IMR-90 (cell line): ENCODE results near the gene CHDH. TPM values are rescaled to one million over a fixed set of nuclear protein-coding genes. Genes with fewer than 3 reads are reported as not detected.

Source experiments
- ATAC-seq: fragments of 200-7000 bp; cut with Tn5 transposase; 2 replicates; pipeline ENCODE4 v1.9.1; 2020; ENCODE audit warnings: low read depth, mild to moderate bottlenecking, moderate library complexity
- BruUV-seq: library from RNA; stranded (reverse); fragments of 400-500 nt; replicated peaks from 2 replicates; lab custom pipeline; 2021; lab: Mats Ljungman, UMichigan
- CTCF ChIA-PET: fragments of 300-600 bp; formaldehyde crosslinking; extraction: SDS; loops from one replicate; lab custom pipeline; 2021; ENCODE audit warnings: antibody characterized with exemption; lab: Yijun Ruan, JAX
- POLR2A ChIA-PET: fragments of 300-600 bp; sonication (Branson Sonifier 250); formaldehyde crosslinking; loops from one replicate; lab custom pipeline; 2022; ENCODE audit warnings: antibody characterized with exemption; ENCODE audit not compliant: unreplicated experiment; lab: Charles Lee
- DNase-seq: peaks from one replicate; pipeline ENCODE4 v3.0.0; 2013
- H2AFZ ChIP-seq: replicated peaks from 2 replicates; pipeline ENCODE3; 2013; ENCODE audit warnings: low read length, mild to moderate bottlenecking; ENCODE audit not compliant: poor library complexity
- H2AK5ac ChIP-seq: 2 replicates; pipeline ENCODE4 v1.6.1; 2013; ENCODE audit warnings: low read depth, low read length, inconsistent platforms
- H2AK9ac ChIP-seq: replicated peaks from 2 replicates; pipeline ENCODE3; 2013; ENCODE audit warnings: mild to moderate bottlenecking, low read depth, low read length, moderate library complexity; ENCODE audit not compliant: poor library complexity
- H2BK120ac ChIP-seq: 2 replicates; pipeline ENCODE4 v1.6.1; 2013; ENCODE audit warnings: low read depth, low read length, inconsistent platforms
- H2BK15ac ChIP-seq: 3 replicates; pipeline ENCODE4 v1.6.1; 2013; ENCODE audit warnings: low read depth, low read length, inconsistent platforms
- H2BK20ac ChIP-seq: 2 replicates; pipeline ENCODE4 v1.6.1; 2013; ENCODE audit warnings: low read depth, mild to moderate bottlenecking, inconsistent platforms, low read length, moderate library complexity
- H2BK5ac ChIP-seq: 2 replicates; pipeline ENCODE4 v1.6.1; 2013; ENCODE audit warnings: mild to moderate bottlenecking, low read depth, low read length, inconsistent platforms; ENCODE audit not compliant: poor library complexity, severe bottlenecking
- H3K14ac ChIP-seq: replicated peaks from 2 replicates; pipeline ENCODE4 v1.6.1; 2013; ENCODE audit warnings: low read depth, low read length, inconsistent platforms
- H3K18ac ChIP-seq: 2 replicates; pipeline ENCODE4 v1.6.1; 2013; ENCODE audit warnings: low read depth, low read length, control low read depth
- H3K23ac ChIP-seq: 2 replicates; pipeline ENCODE4 v1.6.1; 2013; ENCODE audit warnings: low read depth, low read length, inconsistent platforms
- H3K27ac ChIP-seq: 2 replicates; pipeline ENCODE4 v1.5.1; 2013; ENCODE audit warnings: mild to moderate bottlenecking, control low read depth, low read length; ENCODE audit not compliant: insufficient read depth
- H3K27me3 ChIP-seq: 2 replicates; pipeline ENCODE4 v1.6.1; 2013; ENCODE audit warnings: low read length; ENCODE audit not compliant: control insufficient read depth, insufficient read depth
- H3K36me3 ChIP-seq: 2 replicates; pipeline ENCODE4 v1.6.1; 2013; ENCODE audit warnings: low read length, mixed read lengths; ENCODE audit not compliant: control insufficient read depth, insufficient read depth
- H3K4ac ChIP-seq: 2 replicates; pipeline ENCODE4 v1.6.1; 2013; ENCODE audit warnings: low read depth, low read length, inconsistent platforms
- H3K4me1 ChIP-seq: 2 replicates; pipeline ENCODE4 v1.6.1; 2013; ENCODE audit warnings: low read length, mixed read lengths; ENCODE audit not compliant: control insufficient read depth, insufficient read depth
- H3K4me2 ChIP-seq: 2 replicates; pipeline ENCODE4 v1.6.1; 2013; ENCODE audit warnings: low read depth, mild to moderate bottlenecking, control low read depth, low read length, moderate library complexity
- H3K4me3 ChIP-seq: 2 replicates; pipeline ENCODE4 v1.5.1; 2013; ENCODE audit warnings: low read depth, mild to moderate bottlenecking, control low read depth, low read length, moderate library complexity; ENCODE audit not compliant: insufficient read depth
- H3K56ac ChIP-seq: 2 replicates; pipeline ENCODE4 v1.6.1; 2013; ENCODE audit warnings: low read length, inconsistent platforms; ENCODE audit not compliant: insufficient read depth; ENCODE audit errors: extremely low read depth
- H3K79me1 ChIP-seq, 2 experiments: 2 replicates each; pipeline ENCODE4 v1.6.1; 2013; ENCODE audit warnings: low read length in 2 of 2, inconsistent platforms in 1 of 2, low read depth in 1 of 2
- H3K9ac ChIP-seq: 2 replicates; pipeline ENCODE4 v1.6.1; 2013; ENCODE audit warnings: low read depth, low read length, control low read depth
- H3K9me1 ChIP-seq: 2 replicates; pipeline ENCODE4 v1.6.1; 2013; ENCODE audit warnings: low read length, inconsistent platforms; ENCODE audit not compliant: insufficient read depth
- H3K9me3 ChIP-seq: 2 replicates; pipeline ENCODE4 v1.6.1; 2013; ENCODE audit warnings: low read length; ENCODE audit not compliant: control insufficient read depth, insufficient read depth
- H4K20me1 ChIP-seq: 2 replicates; pipeline ENCODE4 v1.6.1; 2013; ENCODE audit warnings: low read length, inconsistent platforms; ENCODE audit not compliant: insufficient read depth
- H4K5ac ChIP-seq: 2 replicates; pipeline ENCODE4 v1.6.1; 2013; ENCODE audit warnings: mild to moderate bottlenecking, low read depth, low read length, control low read depth
- H4K8ac ChIP-seq, 2 experiments: 2 replicates each; pipeline ENCODE4 v1.6.1; 2013; ENCODE audit warnings: low read depth in 2 of 2, low read length in 2 of 2, control low read depth in 1 of 2, inconsistent platforms in 1 of 2
- H4K91ac ChIP-seq: 2 replicates; pipeline ENCODE4 v1.6.1; 2013; ENCODE audit warnings: low read depth, low read length, inconsistent platforms; ENCODE audit not compliant: insufficient read depth
- BHLHE40 ChIP-seq: fragments of 150-350 bp; IDR thresholded peaks from 2 replicates; pipeline ENCODE4 v1.6.1; 2016; ENCODE audit warnings: mild to moderate bottlenecking, low read depth, low read length
- CEBPB ChIP-seq: IDR thresholded peaks from 2 replicates; pipeline ENCODE4 v1.6.1; 2012; ENCODE audit warnings: low read depth, low read length, improper control_type of control experiment
- CHD1 ChIP-seq: IDR thresholded peaks from 2 replicates; pipeline ENCODE4 v1.6.1; 2012; ENCODE audit warnings: low read depth, low read length, improper control_type of control experiment
- ELK1 ChIP-seq: fragments of 150-350 bp; IDR thresholded peaks from 2 replicates; pipeline ENCODE4 v1.6.1; 2016; ENCODE audit warnings: low read depth, mild to moderate bottlenecking, low read length, moderate library complexity, borderline replicate concordance
- FOS ChIP-seq: fragments of 150-350 bp; IDR thresholded peaks from 2 replicates; pipeline ENCODE4 v1.6.1; 2016; ENCODE audit warnings: low read depth, low read length
- MAFK ChIP-seq: IDR thresholded peaks from 2 replicates; pipeline ENCODE4 v1.6.1; 2012; ENCODE audit warnings: low read depth, low read length, improper control_type of control experiment
- MAZ ChIP-seq: IDR thresholded peaks from 2 replicates; pipeline ENCODE4 v1.6.1; 2012; ENCODE audit warnings: low read depth, mild to moderate bottlenecking, low read length, improper control_type of control experiment, moderate library complexity, borderline replicate concordance
- MXI1 ChIP-seq: IDR thresholded peaks from 2 replicates; pipeline ENCODE4 v1.6.1; 2012; ENCODE audit warnings: low read depth, mild to moderate bottlenecking, low read length, moderate library complexity, borderline replicate concordance
- NFE2L2 ChIP-seq: fragments of 150-350 bp; IDR thresholded peaks from 2 replicates; pipeline ENCODE4 v1.6.1; 2016; ENCODE audit warnings: low read depth, mild to moderate bottlenecking, low read length
- POLR2A ChIP-seq: IDR thresholded peaks from 2 replicates; pipeline ENCODE4 v1.6.1; 2012; ENCODE audit warnings: mild to moderate bottlenecking, low read depth, low read length
- RAD21 ChIP-seq: IDR thresholded peaks from 2 replicates; pipeline ENCODE4 v1.6.1; 2012; ENCODE audit warnings: low read length, improper control_type of control experiment
- RCOR1 ChIP-seq: IDR thresholded peaks from 2 replicates; pipeline ENCODE4 v1.6.1; 2012; ENCODE audit warnings: mild to moderate bottlenecking, low read length, improper control_type of control experiment; ENCODE audit not compliant: insufficient replicate concordance
- RFX5 ChIP-seq: IDR thresholded peaks from 2 replicates; pipeline ENCODE4 v1.8.0; 2012; ENCODE audit warnings: low read depth, mild to moderate bottlenecking, low read length, moderate library complexity
- SMC3 ChIP-seq: fragments of 150-350 bp; IDR thresholded peaks from 2 replicates; pipeline ENCODE4 v1.6.1; 2016; ENCODE audit warnings: low read depth, mild to moderate bottlenecking, antibody characterized with exemption, low read length, moderate library complexity
- USF2 ChIP-seq: fragments of 150-350 bp; IDR thresholded peaks from 2 replicates; pipeline ENCODE4 v1.6.1; 2017; ENCODE audit warnings: mild to moderate bottlenecking, antibody characterized with exemption, low read length, low read depth
- WGBS, 2 experiments: methylation state at CpG; one replicate each; pipeline versions ENCODE4 v1.1.5 to v1.1.7; 2013; ENCODE audit warnings: missing lambda C conversion rate in 2 of 2; ENCODE audit not compliant: insufficient read length in 1 of 2; ENCODE audit errors: extremely low coverage in 2 of 2; 5-methylcytosine and 5-hydroxymethylcytosine counted together
- dilution Hi-C: fragments of 300-500 bp; cut with HindIII; formaldehyde crosslinking; loops from one replicate; pipeline ENCODE4 v1.14.3; 2018; ENCODE audit warnings: low sequenced_read_pairs; ENCODE audit not compliant: unreplicated experiment
- in situ Hi-C: fragments of 300-500 bp; cut with MboI; formaldehyde crosslinking; loops from 3 replicates; pipeline ENCODE4 v1.14.3; 2019; ENCODE audit warnings: low sequenced_read_pairs, inconsistent platforms, mixed read lengths
- intact Hi-C: fragments of 100-400 bp; cut with micrococcal nuclease; formaldehyde crosslinking; loops from 2 replicates; pipeline ENCODE4 v1.10.0; 2022
- polyA plus RNA-seq, 3 experiments: library from polyadenylated mRNA; depleted of rRNA; stranded (reverse); fragments of >200 nt; gene quantifications; 2 replicates each; pipeline ENCODE4 v1.2.3, GENCODE V29; 2012; ENCODE audit warnings: low replicate concordance in 1 of 3
- total RNA-seq: library from RNA; depleted of rRNA; stranded (reverse); fragments of >200 nt; gene quantifications from 2 replicates; pipeline ENCODE4 v1.2.3, GENCODE V29; 2012
- TF ChIP-seq, protein P1 (sequence below): conservative IDR thresholded peaks from 2 replicates; pipeline ENCODE4 v1.5.1; 2012; ENCODE audit warnings: mild to moderate bottlenecking, low read depth, low read length, improper control_type of control experiment

CHDH gene
- total and polyA plus RNA-seq, 2 of the 4 experiments (the other 2 are of a cell fraction): under 0.01 to 0.19 TPM

DNA sequence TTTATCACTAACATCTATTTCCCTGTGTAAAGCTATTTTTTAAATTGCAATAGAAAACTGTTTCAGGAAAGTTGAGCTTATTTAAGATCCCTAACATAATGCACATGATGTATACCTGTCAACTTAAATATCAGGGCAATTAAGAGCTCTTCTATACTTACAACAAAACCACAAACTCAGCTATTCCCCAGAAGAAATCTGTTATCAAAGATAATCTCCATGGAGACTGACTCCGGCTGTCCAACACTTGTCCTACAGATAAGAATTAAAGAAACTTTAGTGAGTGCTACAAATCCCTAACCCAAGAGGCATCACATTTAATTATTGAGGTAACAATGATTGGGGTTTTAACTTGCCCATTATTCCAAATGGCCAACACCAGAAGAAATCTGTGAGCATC is 42.0 kb upstream of the CHDH start:
- peaks cover 2% of the 10 kb centered on the region; the same call in 1 of the 2 replicates for H3K4me1 ChIP-seq
- H2AK5ac ChIP-seq: no peak overlapping the region
- H4K20me1 ChIP-seq: no peaks in the 10 kb centered on the region
- no peak overlapping the region for H3K27ac ChIP-seq
- H3K4me2 ChIP-seq: no peak overlapping the region
- H3K9me1 ChIP-seq: no peaks in the 10 kb centered on the region
- no peak overlapping the region for H3K4ac ChIP-seq
- no peak overlapping the region for H3K4me3 ChIP-seq
- H2BK5ac ChIP-seq: no peak overlapping the region
- H3K36me3 ChIP-seq: peaks cover 8% of the 10 kb centered on the region
- dilution Hi-C loops (no loop called here), intact Hi-C loops (loop anchor here (10.0 kb wide), 1 partner anchor 543 kb away; the partner anchor contains the start of gene DCP1A), in situ Hi-C loops (loop anchor here (25.0 kb wide), 1 partner anchor 601 kb away; no protein-coding TSS in a partner anchor)
- no peak overlapping the region for H3K9ac ChIP-seq
- no peak overlapping the region for H4K8ac ChIP-seq
- H2BK15ac ChIP-seq: no peak overlapping the region
- TF ChIP-seq MXI1: no peak
- TF ChIP-seq CEBPB: no peak
- no peak for TF ChIP-seq USF2
- TF ChIP-seq RAD21: no peak
- TF ChIP-seq MAZ: no peak
- TF ChIP-seq, protein P1, sequence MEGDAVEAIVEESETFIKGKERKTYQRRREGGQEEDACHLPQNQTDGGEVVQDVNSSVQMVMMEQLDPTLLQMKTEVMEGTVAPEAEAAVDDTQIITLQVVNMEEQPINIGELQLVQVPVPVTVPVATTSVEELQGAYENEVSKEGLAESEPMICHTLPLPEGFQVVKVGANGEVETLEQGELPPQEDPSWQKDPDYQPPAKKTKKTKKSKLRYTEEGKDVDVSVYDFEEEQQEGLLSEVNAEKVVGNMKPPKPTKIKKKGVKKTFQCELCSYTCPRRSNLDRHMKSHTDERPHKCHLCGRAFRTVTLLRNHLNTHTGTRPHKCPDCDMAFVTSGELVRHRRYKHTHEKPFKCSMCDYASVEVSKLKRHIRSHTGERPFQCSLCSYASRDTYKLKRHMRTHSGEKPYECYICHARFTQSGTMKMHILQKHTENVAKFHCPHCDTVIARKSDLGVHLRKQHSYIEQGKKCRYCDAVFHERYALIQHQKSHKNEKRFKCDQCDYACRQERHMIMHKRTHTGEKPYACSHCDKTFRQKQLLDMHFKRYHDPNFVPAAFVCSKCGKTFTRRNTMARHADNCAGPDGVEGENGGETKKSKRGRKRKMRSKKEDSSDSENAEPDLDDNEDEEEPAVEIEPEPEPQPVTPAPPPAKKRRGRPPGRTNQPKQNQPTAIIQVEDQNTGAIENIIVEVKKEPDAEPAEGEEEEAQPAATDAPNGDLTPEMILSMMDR: no peak
- TF ChIP-seq MAFK: no peak
- TF ChIP-seq FOS: no peak
- TF ChIP-seq CHD1: no peak
- TF ChIP-seq POLR2A: no peak
- no peak for TF ChIP-seq RCOR1
- no peak for TF ChIP-seq BHLHE40
- no peak for TF ChIP-seq NFE2L2
- TF ChIP-seq ELK1: no peak
- no peak for TF ChIP-seq SMC3
- TF ChIP-seq RFX5: no peak
- H4K5ac ChIP-seq: no peak overlapping the region
- H4K91ac ChIP-seq: no peak overlapping the region
- H3K56ac ChIP-seq: no peak overlapping the region
- no peak overlapping the region for H3K14ac ChIP-seq
- H2AFZ ChIP-seq: no peak overlapping the region
- no peak overlapping the region for H2AK9ac ChIP-seq
- H2BK120ac ChIP-seq: no peak overlapping the region
- no TSS peak for BruUV-seq
- POLR2A ChIA-PET: no interaction called here
- CTCF ChIA-PET: no interaction called here
- H3K9me3 ChIP-seq: no peaks in the 10 kb centered on the region
- no peak for DNase-seq
- WGBS, 2 experiments: no CpG with 5 or more reads among the region's 1 CpG
- no peaks in the 10 kb centered on the region for H3K27me3 ChIP-seq
- no peak overlapping the region for H2BK20ac ChIP-seq
- peaks cover 6 to 33% of the 10 kb centered on the region in 2 experiments; a peak in 3 of 4 replicates for H3K79me1 ChIP-seq
- no peak overlapping the region for H3K23ac ChIP-seq
- ATAC-seq: no peak
- H3K18ac ChIP-seq: no peak overlapping the region
